ENCODE results near the gene CCDC78. TPM values are rescaled to one million over a fixed set of nuclear protein-coding genes. Genes with fewer than 3 reads are reported as not detected.

The CCDC78 gene
- total and polyA plus RNA-seq, 7 experiments from 2014 or later, result 2.6 to 4.4 (median 3.0) TPM; not detected in 2

DNA sequence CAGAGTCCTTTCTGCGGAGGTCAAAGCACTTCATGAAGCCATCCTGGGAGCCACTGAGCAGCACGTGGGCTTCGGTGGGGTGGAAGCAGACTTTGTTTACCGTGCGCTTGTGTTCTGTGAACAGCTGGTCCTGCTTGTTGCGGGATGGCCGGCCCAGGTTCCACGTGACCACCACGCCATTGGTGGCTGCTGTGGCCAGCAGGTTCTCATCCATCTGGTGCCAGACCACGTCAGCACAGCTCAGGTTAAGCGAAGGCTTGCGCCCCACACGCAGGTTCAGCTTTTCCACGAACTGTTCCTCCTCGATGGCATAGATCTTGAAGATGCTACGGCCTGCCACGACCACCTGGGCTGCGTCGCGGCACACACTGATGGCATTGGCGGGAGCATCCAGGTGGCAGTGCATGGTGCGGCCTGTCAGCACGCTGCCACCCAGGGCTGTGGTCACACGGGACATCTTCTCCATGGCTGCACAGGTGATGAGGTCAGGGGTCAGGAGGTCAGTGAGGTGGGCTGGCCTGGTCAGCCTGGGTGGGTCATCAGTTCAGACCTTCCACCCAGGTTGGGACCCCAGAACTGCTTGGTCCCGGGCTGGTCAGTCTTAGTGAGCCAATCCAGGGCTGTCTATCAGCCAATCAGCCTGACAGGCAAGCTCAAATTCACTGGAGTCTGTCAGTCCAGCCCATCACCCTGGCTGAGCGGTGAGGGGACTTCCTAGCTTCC lies 36.9 kb downstream of the CCDC78 start:
- POLR2A ChIA-PET, result interaction anchor here (0.7 to 3.7 kb wide), 13 partner anchors 8 to 1476 kb away, joined by 3 to 34 read pairs (median 4); partner anchors contain the start of genes ANTKMT, METTL26, RHOT2 and STUB1
- no peak for DNase-seq
- CTCF ChIA-PET, result interaction anchor here (1.3 kb wide), 1 partner anchor 21 kb away, joined by 3 read pairs; no protein-coding TSS in a partner anchor

DNA sequence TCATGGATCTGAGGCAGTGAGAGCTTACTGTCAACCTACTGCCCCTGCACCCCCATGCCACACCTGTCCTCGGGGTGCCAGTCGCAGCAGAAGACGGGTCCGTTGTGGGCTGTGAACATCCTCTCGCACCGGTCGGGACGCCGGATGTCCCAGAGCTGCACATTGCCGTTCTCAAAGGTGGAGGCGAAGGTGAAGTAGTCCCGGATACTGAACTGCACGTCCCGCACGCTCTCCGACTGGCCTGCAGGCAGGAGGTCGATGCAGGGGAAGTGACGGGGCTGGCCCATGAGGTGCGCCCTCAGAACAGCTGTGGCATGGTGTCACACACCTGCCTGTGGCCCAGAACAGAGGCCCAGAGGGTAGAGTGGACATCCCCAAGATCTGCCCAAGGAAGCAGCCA lies 38.7 kb downstream of the CCDC78 start:
- Histone ChIP-seq H3K4me3 (ENCODE audit: low read length) (no peak overlapping the region), H3K27me3 (ENCODE audit: control insufficient read depth in 2 of 2, insufficient read depth in 2 of 2, low read length in 2 of 2) (no peaks in the 10 kb centered on the region), H3K4me1 (ENCODE audit: control insufficient read depth in 2 of 2, insufficient read depth in 2 of 2, low read length in 2 of 2) (peaks cover 7 to 32% of the 10 kb centered on the region in 2 donors), H3K36me3 (ENCODE audit: control insufficient read depth in 2 of 3, insufficient read depth in 3 of 3, low read length in 3 of 3) (peaks cover 0 to 33% (median 11%) of the 10 kb centered on the region in 3 experiments), H3K9me3 (ENCODE audit: control insufficient read depth in 2 of 3, low read length in 3 of 3) (no peaks in the 10 kb centered on the region), H3K27ac (ENCODE audit: low read depth, low read length) (no peak overlapping the region)
- ChIA-PET CTCF (no interaction called here), POLR2A (interaction anchor here (0.8 to 3.7 kb wide), 4 partner anchors 8 to 33 kb away, joined by 3 to 33 read pairs (median 6); partner anchors contain the start of gene RHOT2)
- intact Hi-C loops (cut with micrococcal nuclease), result no loop called here
- ATAC-seq (no peak), DNase-seq (no peak)
- no peak overlapping the region for H3K27ac Mint-ChIP-seq
- H3K4me3 Mint-ChIP-seq, result peak overlapping the region in 1 of 10 donors; percentile 91
- H3K4me1 Mint-ChIP-seq, result peaks cover 7 to 34% (median 23%) of the 10 kb centered on the region in 7 donors
- H3K9me3 Mint-ChIP-seq, result peaks cover 0 to 2% (median 0%) of the 10 kb centered on the region in 11 donors
- peaks cover 0 to 4% (median 2%) of the 10 kb centered on the region in 5 donors for H3K36me3 Mint-ChIP-seq
- H3K27me3 Mint-ChIP-seq, result peaks cover 0 to 5% (median 0%) of the 10 kb centered on the region in 5 donors

More for the DNA sequence above, 36.9 kb downstream of the CCDC78 start:
- peak overlapping the region; percentile 87 to 94 (median 90) for H3K27ac Mint-ChIP-seq
- H3K36me3 Mint-ChIP-seq, result peaks cover 0 to 4% (median 0%) of the 10 kb centered on the region in 5 donors
- Histone ChIP-seq H3K36me3 (ENCODE audit: control insufficient read depth in 2 of 3, insufficient read depth in 3 of 3, low read length in 3 of 3) (peaks cover 0 to 25% (median 0%) of the 10 kb centered on the region in 3 experiments), H3K4me1 (ENCODE audit: control insufficient read depth in 2 of 2, insufficient read depth in 2 of 2, low read length in 2 of 2) (peaks cover 7 to 25% of the 10 kb centered on the region in 2 donors), H3K4me3 (ENCODE audit: low read length) (peak overlapping the region; percentile 75), H3K27me3 (ENCODE audit: control insufficient read depth in 2 of 2, insufficient read depth in 2 of 2, low read length in 2 of 2) (no peaks in the 10 kb centered on the region), H3K27ac (ENCODE audit: low read depth, low read length) (peak overlapping the region; percentile 86), H3K9me3 (ENCODE audit: control insufficient read depth in 2 of 3, low read length in 3 of 3) (no peaks in the 10 kb centered on the region)
- peaks cover 0 to 2% (median 0%) of the 10 kb centered on the region in 11 donors for H3K9me3 Mint-ChIP-seq
- peaks cover 4 to 35% (median 20%) of the 10 kb centered on the region in 7 donors for H3K4me1 Mint-ChIP-seq
- no peak for ATAC-seq
- H3K4me3 Mint-ChIP-seq, result peak overlapping the region; percentile 89 to 94 (median 92)
- intact Hi-C loops (cut with micrococcal nuclease), result no loop called here
- H3K27me3 Mint-ChIP-seq, result peaks cover 0 to 17% (median 0%) of the 10 kb centered on the region in 5 donors

DNA sequence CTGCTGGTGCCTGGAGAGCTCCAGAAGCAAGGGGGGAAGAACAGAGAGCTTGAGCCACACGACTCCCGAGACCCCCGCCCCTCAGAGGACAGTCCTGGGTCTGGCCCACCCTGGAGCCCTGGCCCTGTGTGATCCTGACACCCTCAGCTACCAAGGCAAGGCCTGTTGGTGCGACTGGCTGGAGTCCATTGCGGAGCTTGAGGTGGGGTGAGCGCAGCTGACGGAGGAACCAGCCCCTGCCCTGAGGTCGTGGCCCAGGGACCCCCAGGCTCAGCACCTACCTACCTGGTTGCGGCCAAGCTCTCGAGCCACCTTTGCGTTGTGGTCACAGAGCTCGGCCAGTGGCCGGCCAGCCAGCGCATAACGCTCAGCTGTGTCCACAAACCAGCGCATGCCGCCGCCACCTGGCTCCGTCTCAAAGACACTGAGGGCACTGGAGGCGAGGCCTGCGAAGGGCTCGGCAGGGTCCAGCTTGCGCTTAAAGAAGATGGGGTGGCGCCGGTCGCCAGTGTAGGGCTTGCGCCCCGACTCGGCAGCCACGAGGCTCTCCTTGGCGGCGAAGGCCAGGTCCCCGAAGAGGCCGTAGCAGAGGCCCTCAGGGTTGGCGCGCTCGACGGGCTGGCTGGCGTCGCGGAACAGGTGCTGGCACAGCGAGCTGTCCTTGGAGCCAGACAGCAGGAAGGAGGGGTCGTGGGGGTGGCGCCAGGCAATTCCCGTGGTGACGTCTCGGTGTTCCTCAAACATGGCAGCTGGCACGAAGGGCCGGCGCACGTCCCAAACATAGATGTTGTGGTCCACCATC lies 39.6 kb downstream of the CCDC78 start:
- ChIA-PET POLR2A (interaction anchor here (0.6 to 2.2 kb wide), 4 partner anchors 9 to 1829 kb away, joined by 3 to 10 read pairs (median 3); no protein-coding TSS in a partner anchor), CTCF (no interaction called here)
- Histone ChIP-seq H3K27me3 (ENCODE audit: control insufficient read depth in 2 of 2, insufficient read depth in 2 of 2, low read length in 2 of 2) (no peaks in the 10 kb centered on the region), H3K4me1 (ENCODE audit: control insufficient read depth in 2 of 2, insufficient read depth in 2 of 2, low read length in 2 of 2) (peaks cover 7 to 34% of the 10 kb centered on the region in 2 donors), H3K9me3 (ENCODE audit: control insufficient read depth in 2 of 3, low read length in 3 of 3) (no peaks in the 10 kb centered on the region), H3K4me3 (ENCODE audit: low read length) (no peak overlapping the region), H3K36me3 (ENCODE audit: control insufficient read depth in 2 of 3, insufficient read depth in 3 of 3, low read length in 3 of 3) (peaks cover 0 to 42% (median 12%) of the 10 kb centered on the region in 3 experiments), H3K27ac (ENCODE audit: low read depth, low read length) (no peak overlapping the region)
- intact Hi-C loops (cut with micrococcal nuclease), result no loop called here
- DNase-seq, result no peak
- H3K27me3 Mint-ChIP-seq, result no peaks in the 10 kb centered on the region
- H3K4me3 Mint-ChIP-seq, result peak overlapping the region in 2 of 10 donors; percentile 12 to 63
- H3K9me3 Mint-ChIP-seq, result peaks cover 0 to 2% (median 0%) of the 10 kb centered on the region in 11 donors
- H3K27ac Mint-ChIP-seq, result peak overlapping the region in 2 of 9 donors; percentile 23 to 52
- H3K4me1 Mint-ChIP-seq, result peaks cover 5 to 36% (median 26%) of the 10 kb centered on the region in 7 donors
- no peak for ATAC-seq
- peaks cover 0 to 8% (median 4%) of the 10 kb centered on the region in 5 donors for H3K36me3 Mint-ChIP-seq

DNA sequence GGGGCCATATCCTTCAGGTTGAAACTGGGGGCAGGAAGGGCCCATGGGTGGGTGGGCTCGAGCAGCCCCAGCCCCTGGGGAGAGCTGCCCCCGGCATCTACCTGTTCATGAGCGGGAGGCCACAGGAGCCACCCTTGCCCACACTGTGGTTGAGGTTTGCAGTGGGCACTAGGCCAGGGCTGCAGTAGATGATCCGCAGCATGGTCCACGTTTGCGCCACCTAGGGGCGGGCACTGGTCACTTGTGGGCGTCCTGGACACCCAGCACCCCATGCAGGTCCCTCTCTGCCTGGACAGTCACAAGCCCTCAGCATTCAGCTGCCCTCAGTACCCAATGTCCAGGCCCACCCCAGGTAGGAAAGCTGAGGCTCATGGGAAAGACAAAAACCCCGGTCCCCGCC lies 40.3 kb downstream of the CCDC78 start:
- DNase-seq, result no peak
- H3K27me3 Mint-ChIP-seq, result no peaks in the 10 kb centered on the region
- intact Hi-C loops (cut with micrococcal nuclease), result loop anchor here (2.0 kb wide), 3 partner anchors 17 to 623 kb away; partner anchors contain the start of genes CIAO3 (in 1 of the 2), RHOT2 (in 1 of the 2) and UBE2I (in 1 of the 2)

DNA sequence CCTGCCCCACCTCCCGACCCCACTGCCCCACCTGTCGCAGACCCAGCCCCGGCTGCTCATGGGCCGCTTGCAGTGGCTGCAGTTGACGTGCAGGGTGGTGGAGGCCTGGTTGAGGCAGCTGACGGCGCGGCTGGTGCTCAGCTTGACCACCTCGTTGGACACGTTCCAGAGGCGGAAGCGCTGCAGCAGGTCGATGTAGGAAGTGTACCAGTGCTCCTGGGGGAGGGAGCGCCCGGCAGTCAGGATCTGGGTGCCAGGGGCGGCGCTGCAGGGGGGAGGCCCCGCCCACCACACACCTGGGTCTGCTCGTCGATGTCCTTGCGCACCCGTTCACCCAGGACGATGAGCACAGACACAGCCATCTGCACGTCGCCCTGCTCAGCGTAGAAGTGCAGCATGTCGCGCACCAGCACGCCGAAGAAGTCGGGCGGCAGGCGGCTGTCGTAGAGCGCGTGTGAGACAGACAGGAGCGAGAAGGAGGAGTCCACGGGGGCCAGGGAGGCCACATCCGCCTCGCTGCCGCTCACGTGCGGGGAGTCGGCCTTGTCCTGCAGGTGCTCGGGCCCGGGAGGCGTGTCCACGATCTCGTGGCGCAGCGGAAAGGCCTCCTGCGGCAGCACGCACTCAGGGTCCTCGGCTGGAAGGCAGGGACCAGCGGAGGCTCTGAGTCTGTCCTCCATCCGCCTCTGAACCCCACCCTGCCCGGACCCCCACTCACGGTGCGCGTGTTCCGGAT lies 41.1 kb downstream of the CCDC78 start:
- no peak for ATAC-seq
- H3K9me3 Mint-ChIP-seq, result no peaks in the 10 kb centered on the region
- peaks cover 10 to 35% (median 22%) of the 10 kb centered on the region in 7 donors for H3K4me1 Mint-ChIP-seq
- peak overlapping the region in 2 of 9 donors; percentile 25 to 46 for H3K27ac Mint-ChIP-seq
- Histone ChIP-seq H3K4me1 (ENCODE audit: control insufficient read depth in 2 of 2, insufficient read depth in 2 of 2, low read length in 2 of 2) (peaks cover 9 to 42% of the 10 kb centered on the region in 2 donors), H3K36me3 (ENCODE audit: control insufficient read depth in 2 of 3, insufficient read depth in 3 of 3, low read length in 3 of 3) (peaks cover 0 to 46% (median 12%) of the 10 kb centered on the region in 3 experiments), H3K27ac (ENCODE audit: low read depth, low read length) (peak overlapping the region; percentile 52), H3K4me3 (ENCODE audit: low read length) (no peak overlapping the region), H3K9me3 (ENCODE audit: control insufficient read depth in 2 of 3, low read length in 3 of 3) (no peaks in the 10 kb centered on the region), H3K27me3 (ENCODE audit: control insufficient read depth in 2 of 2, insufficient read depth in 2 of 2, low read length in 2 of 2) (no peaks in the 10 kb centered on the region)
- ChIA-PET CTCF (interaction anchor here (1.2 kb wide), 1 partner anchor 18 kb away, joined by 4 read pairs; no protein-coding TSS in a partner anchor), POLR2A (interaction anchor here (0.6 to 2.2 kb wide), 5 partner anchors 8 to 22 kb away, joined by 3 to 15 read pairs (median 4); partner anchors contain the start of gene RHBDL1)
- no peak for DNase-seq
- intact Hi-C loops (cut with micrococcal nuclease), result loop anchor here (1.0 to 5.0 kb wide), 9 partner anchors 10 to 737 kb away; partner anchors contain the start of genes METTL26 (in 2 of the 2), RHOT2 (in 2 of the 2), CIAO3 (in 1 of the 2) and FAM234A (in 1 of the 2)
- no peaks in the 10 kb centered on the region for H3K27me3 Mint-ChIP-seq
- peak overlapping the region in 3 of 10 donors; percentile 18 to 57 (median 41) for H3K4me3 Mint-ChIP-seq
- peaks cover 0 to 9% (median 1%) of the 10 kb centered on the region in 5 donors for H3K36me3 Mint-ChIP-seq

More for the DNA sequence above, 40.3 kb downstream of the CCDC78 start:
- ChIA-PET POLR2A (interaction anchor here (1.1 to 2.2 kb wide), 2 partner anchors 10 to 15 kb away, joined by 3 to 10 read pairs; no protein-coding TSS in a partner anchor), CTCF (no interaction called here)
- H3K27ac ChIP-seq (ENCODE audit: low read depth, low read length), result no peak overlapping the region
- H3K9me3 ChIP-seq (ENCODE audit: control insufficient read depth in 2 of 3, low read length in 3 of 3), result no peaks in the 10 kb centered on the region
- Mint-ChIP-seq H3K9me3 (no peaks in the 10 kb centered on the region), H3K27ac (peak overlapping the region in 1 of 9 donors; percentile 52), H3K4me3 (peak overlapping the region in 6 of 10 donors; percentile 25 to 63 (median 48)), H3K36me3 (peaks cover 0 to 9% (median 4%) of the 10 kb centered on the region in 5 donors), H3K4me1 (peaks cover 8 to 40% (median 27%) of the 10 kb centered on the region in 7 donors)
- no peak overlapping the region for H3K4me3 ChIP-seq (ENCODE audit: low read length)
- H3K4me1 ChIP-seq (ENCODE audit: control insufficient read depth in 2 of 2, insufficient read depth in 2 of 2, low read length in 2 of 2), result peaks cover 8 to 41% of the 10 kb centered on the region in 2 donors
- H3K36me3 ChIP-seq (ENCODE audit: control insufficient read depth in 2 of 3, insufficient read depth in 3 of 3, low read length in 3 of 3), result peaks cover 0 to 46% (median 12%) of the 10 kb centered on the region in 3 experiments
- no peaks in the 10 kb centered on the region for H3K27me3 ChIP-seq (ENCODE audit: control insufficient read depth in 2 of 2, insufficient read depth in 2 of 2, low read length in 2 of 2)
- no peak for ATAC-seq
